Osteocyte (in vitro differentiated cells): ENCODE results near the gene TMEM175. TPM values are rescaled to one million over a fixed set of nuclear protein-coding genes. Genes with fewer than 3 reads are reported as not detected.

Experiments used
- DNase-seq: peaks from one replicate; pipeline ENCODE4 v3.0.0; 2021; ENCODE audit warnings: mixed read lengths; ENCODE audit not compliant: unreplicated experiment; ENCODE audit errors: extremely low spot score
- H3K27ac Mint-ChIP-seq: one replicate; pipeline ENCODE4 v1.8.0; 2021; ENCODE audit warnings: mild to moderate bottlenecking, mixed read lengths; ENCODE audit not compliant: unreplicated experiment
- H3K27me3 Mint-ChIP-seq: one replicate; pipeline ENCODE4 v1.8.0; 2021; ENCODE audit warnings: mixed read lengths; ENCODE audit not compliant: unreplicated experiment
- H3K36me3 Mint-ChIP-seq: one replicate; pipeline ENCODE4 v1.8.0; 2021; ENCODE audit warnings: mixed read lengths; ENCODE audit not compliant: unreplicated experiment
- H3K4me1 Mint-ChIP-seq: one replicate; pipeline ENCODE4 v1.8.0; 2021; ENCODE audit warnings: mixed read lengths; ENCODE audit not compliant: unreplicated experiment
- H3K4me3 Mint-ChIP-seq: one replicate; pipeline ENCODE4 v1.8.0; 2021; ENCODE audit warnings: mild to moderate bottlenecking, moderate library complexity, mixed read lengths; ENCODE audit not compliant: unreplicated experiment
- H3K9me3 Mint-ChIP-seq: one replicate; pipeline ENCODE4 v1.8.0; 2021; ENCODE audit warnings: mixed read lengths; ENCODE audit not compliant: unreplicated experiment
- total RNA-seq: library from RNA; stranded (reverse); gene quantifications from 2 replicates; pipeline ENCODE4 v1.2.1, GENCODE V29; 2021
- TF ChIP-seq, protein P1 (sequence below): fragments of 200-600 bp; sonication (generic); IDR thresholded peaks from 2 replicates; pipeline ENCODE4 v1.5.0; 2021; ENCODE audit warnings: antibody characterized with exemption, mild to moderate bottlenecking, moderate library complexity

Gene TMEM175
- total RNA-seq, 1 donor from 2014 or later = 39.7 TPM

DNA sequence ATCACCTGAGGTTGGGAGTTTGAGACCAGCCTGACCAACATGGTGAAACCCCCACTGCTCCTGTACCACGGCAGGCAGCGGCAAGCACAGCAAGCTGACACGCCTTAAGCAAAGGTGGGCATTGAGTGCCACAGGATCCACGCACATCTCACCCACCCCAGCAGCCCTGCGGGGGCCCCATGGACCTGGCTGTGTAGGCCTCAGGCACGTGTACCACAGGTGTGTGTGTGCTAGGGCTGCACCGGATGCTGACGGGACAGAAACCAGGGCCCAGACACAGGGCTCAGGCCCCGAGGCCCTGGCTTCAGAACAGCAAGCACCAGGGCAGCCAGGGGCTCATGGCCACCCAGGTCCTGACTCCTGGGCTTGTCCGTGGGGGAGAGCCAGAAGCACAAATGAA, 46.9 kb upstream of the TMEM175 start:
- Mint-ChIP-seq H3K4me3 (no peak overlapping the region), H3K27ac (no peak overlapping the region), H3K9me3 (no peaks in the 10 kb centered on the region), H3K4me1 (no peaks in the 10 kb centered on the region), H3K27me3 (no peaks in the 10 kb centered on the region), H3K36me3 (peaks cover 16% of the 10 kb centered on the region)
- TF ChIP-seq, protein P1, sequence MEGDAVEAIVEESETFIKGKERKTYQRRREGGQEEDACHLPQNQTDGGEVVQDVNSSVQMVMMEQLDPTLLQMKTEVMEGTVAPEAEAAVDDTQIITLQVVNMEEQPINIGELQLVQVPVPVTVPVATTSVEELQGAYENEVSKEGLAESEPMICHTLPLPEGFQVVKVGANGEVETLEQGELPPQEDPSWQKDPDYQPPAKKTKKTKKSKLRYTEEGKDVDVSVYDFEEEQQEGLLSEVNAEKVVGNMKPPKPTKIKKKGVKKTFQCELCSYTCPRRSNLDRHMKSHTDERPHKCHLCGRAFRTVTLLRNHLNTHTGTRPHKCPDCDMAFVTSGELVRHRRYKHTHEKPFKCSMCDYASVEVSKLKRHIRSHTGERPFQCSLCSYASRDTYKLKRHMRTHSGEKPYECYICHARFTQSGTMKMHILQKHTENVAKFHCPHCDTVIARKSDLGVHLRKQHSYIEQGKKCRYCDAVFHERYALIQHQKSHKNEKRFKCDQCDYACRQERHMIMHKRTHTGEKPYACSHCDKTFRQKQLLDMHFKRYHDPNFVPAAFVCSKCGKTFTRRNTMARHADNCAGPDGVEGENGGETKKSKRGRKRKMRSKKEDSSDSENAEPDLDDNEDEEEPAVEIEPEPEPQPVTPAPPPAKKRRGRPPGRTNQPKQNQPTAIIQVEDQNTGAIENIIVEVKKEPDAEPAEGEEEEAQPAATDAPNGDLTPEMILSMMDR = no peak
- no peak for DNase-seq

DNA sequence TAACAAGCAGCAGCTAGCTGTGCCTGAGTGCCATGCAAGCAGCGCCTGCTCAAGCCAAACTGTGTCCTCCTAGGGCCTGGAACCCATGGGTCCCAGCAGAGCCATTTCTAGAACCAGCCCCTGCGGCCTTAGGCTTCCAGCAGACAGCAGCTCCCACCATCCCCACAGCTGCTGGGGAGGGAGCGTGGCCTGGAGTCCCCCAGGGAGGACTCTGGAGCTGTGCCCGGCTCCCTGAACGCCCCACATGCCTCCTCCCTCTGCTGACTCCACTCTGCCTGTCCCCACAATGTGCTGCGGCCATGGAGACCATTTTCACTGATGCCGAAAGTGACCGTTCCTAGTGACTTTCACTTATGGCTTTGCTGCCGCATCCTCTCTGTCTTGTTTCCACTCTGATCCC, 46.0 kb upstream of the TMEM175 start:
- Mint-ChIP-seq H3K4me3 (no peak overlapping the region), H3K27ac (no peak overlapping the region), H3K27me3 (no peaks in the 10 kb centered on the region), H3K9me3 (no peaks in the 10 kb centered on the region), H3K36me3 (peaks cover 16% of the 10 kb centered on the region), H3K4me1 (no peaks in the 10 kb centered on the region)
- no peak for DNase-seq
- TF ChIP-seq, protein P1 = no peak

DNA sequence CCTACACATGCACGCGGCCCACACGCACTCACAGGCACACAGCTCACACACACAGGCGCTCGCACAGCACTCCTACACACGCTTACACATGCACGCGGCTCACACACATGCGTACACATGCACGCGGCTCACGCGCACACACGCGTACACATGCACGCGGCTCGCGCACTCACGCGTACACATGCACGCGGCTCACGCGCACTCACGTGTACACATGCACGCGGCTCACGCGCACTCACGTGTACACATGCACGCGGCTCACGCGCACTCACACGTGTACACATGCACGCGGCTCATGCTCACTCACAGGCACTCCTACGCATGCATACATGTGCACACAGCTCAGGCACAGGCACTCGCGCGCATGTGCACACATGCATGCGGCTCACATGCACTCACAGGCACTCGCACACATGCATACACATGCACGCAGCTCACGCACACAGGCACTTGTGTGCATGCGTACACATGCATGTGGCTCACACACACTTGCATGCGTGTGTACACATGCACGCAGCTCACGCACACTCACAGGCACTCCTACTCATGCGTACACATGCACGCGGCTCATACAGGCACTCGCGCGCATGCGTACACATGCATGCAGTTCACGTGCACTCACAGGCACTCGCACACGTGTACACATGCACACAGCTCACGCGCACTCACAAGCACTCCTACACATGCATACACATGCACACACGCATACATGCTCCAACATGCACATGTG, 45.1 kb upstream of the TMEM175 start:
- Mint-ChIP-seq H3K27ac (no peak overlapping the region), H3K27me3 (no peaks in the 10 kb centered on the region), H3K4me1 (no peaks in the 10 kb centered on the region), H3K4me3 (no peak overlapping the region), H3K36me3 (peaks cover 14% of the 10 kb centered on the region), H3K9me3 (no peaks in the 10 kb centered on the region)
- no peak for DNase-seq
- TF ChIP-seq, protein P1 = no peak

DNA sequence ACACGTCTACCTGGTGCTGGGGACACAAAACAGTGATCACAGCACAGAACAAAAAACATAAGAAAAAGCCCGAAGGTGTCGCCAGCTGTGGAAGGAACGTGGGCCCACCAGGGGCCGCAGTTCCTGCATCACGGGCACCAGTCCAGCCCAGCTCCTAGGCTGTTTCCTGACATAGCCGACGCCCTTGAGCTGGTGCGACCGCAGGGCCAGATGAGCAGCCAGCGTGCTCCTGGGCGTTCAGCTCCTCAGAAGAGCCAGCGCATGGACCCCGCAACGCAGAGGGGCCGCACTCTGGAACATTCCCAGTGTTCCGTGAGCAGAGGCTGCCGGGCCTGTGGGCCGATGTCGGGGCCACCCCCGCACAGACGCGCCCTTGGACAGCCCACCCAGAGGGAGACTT, 44.2 kb upstream of the TMEM175 start:
- Mint-ChIP-seq H3K4me3 (no peak overlapping the region), H3K27me3 (no peaks in the 10 kb centered on the region), H3K9me3 (no peaks in the 10 kb centered on the region), H3K4me1 (no peaks in the 10 kb centered on the region), H3K36me3 (peaks cover 14% of the 10 kb centered on the region), H3K27ac (no peak overlapping the region)
- TF ChIP-seq, protein P1 = no peak
- DNase-seq = no peak

DNA sequence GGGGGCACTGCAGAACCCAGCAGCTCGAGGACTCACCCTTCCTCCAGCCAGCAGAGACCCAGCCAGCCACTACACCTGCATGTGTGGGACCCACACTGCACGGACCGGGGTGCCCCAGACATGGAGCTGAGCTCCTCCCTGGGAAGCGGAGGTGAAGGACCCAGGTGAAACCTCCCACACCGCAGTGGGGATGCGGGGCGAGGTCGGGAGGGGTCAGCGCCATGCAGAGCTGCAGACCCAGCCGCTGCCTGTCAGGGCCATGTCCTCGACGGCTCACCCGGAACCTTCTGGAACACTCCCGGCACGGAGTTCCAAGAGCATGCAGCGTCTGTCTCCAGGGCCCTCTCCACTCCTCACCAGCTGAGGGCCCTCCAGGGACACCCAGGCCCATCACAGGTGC, 42.7 kb upstream of the TMEM175 start:
- TF ChIP-seq, protein P1 = no peak
- no peak for DNase-seq
- no peak overlapping the region for H3K27ac Mint-ChIP-seq
- peaks cover 11% of the 10 kb centered on the region for H3K36me3 Mint-ChIP-seq
- H3K4me3 Mint-ChIP-seq = no peak overlapping the region
- no peaks in the 10 kb centered on the region for H3K9me3 Mint-ChIP-seq
- no peaks in the 10 kb centered on the region for H3K27me3 Mint-ChIP-seq
- H3K4me1 Mint-ChIP-seq = no peaks in the 10 kb centered on the region
